ENCODE results near the gene CNTN5.

The CNTN5 gene

GRCh38 chr11:99979042-99979441 is 958.3 kb downstream of the CNTN5 start:
- no peak for DNase-seq

GRCh38 chr11:99987821-99988470 is 967.2 kb downstream of the CNTN5 start:
- DNase-seq = no peak

GRCh38 chr11:99988471-99988837 is 967.7 kb downstream of the CNTN5 start:
- DNase-seq = no peak

- no peak for DNase-seq
These were observed 983.2 kb downstream of the CNTN5 start for GRCh38 chr11:100003985-100004384.

- no peak for DNase-seq
These were observed 983.8 kb downstream of the CNTN5 start for GRCh38 chr11:100004541-100004940.

GRCh38 chr11:100008417-100008816 is 987.7 kb downstream of the CNTN5 start:
- no peak for DNase-seq

GRCh38 chr11:100009728-100010127 is 989.0 kb downstream of the CNTN5 start:
- no peak for DNase-seq

GRCh38 chr11:100010393-100010792 is 989.6 kb downstream of the CNTN5 start:
- DNase-seq = no peak

- DNase-seq = no peak
These were observed 990.9 kb downstream of the CNTN5 start for GRCh38 chr11:100011697-100012096.

GRCh38 chr11:100013011-100013410 is 992.3 kb downstream of the CNTN5 start:
- DNase-seq = no peak

- no peak for DNase-seq
These were observed 1011.2 kb downstream of the CNTN5 start for GRCh38 chr11:100031973-100032372.

GRCh38 chr11:100061006-100061405 is 1040.3 kb downstream of the CNTN5 start:
- DNase-seq = no peak

GRCh38 chr11:100066399-100066798 is 1045.7 kb downstream of the CNTN5 start:
- no peak for DNase-seq

GRCh38 chr11:100068116-100068515 is 1047.4 kb downstream of the CNTN5 start:
- DNase-seq = no peak

- DNase-seq = no peak
These were observed 1051.4 kb downstream of the CNTN5 start for GRCh38 chr11:100072131-100072530.

GRCh38 chr11:100080381-100080780 is 1059.6 kb downstream of the CNTN5 start:
- no peak for DNase-seq

- no peak for DNase-seq
These were observed 1060.1 kb downstream of the CNTN5 start for GRCh38 chr11:100080821-100081220.

- DNase-seq = no peak
These were observed 1072.9 kb downstream of the CNTN5 start for GRCh38 chr11:100093698-100094097.

- DNase-seq = no peak
These were observed 1073.5 kb downstream of the CNTN5 start for GRCh38 chr11:100094121-100094865.

- DNase-seq = no peak
These were observed 1075.1 kb downstream of the CNTN5 start for GRCh38 chr11:100095809-100096208.

GRCh38 chr11:100098560-100098959 is 1077.8 kb downstream of the CNTN5 start:
- DNase-seq = no peak

- DNase-seq = no peak
These were observed 1084.7 kb downstream of the CNTN5 start for GRCh38 chr11:100105255-100105981.

- no peak for DNase-seq
These were observed 1085.2 kb downstream of the CNTN5 start for GRCh38 chr11:100105982-100106358.

- DNase-seq = no peak
These were observed 1098.4 kb downstream of the CNTN5 start for GRCh38 chr11:100119176-100119575.
